ENCODE data around the gene OR6S1. TPM values are rescaled to one million over a fixed set of nuclear protein-coding genes. Genes with fewer than 3 reads are reported as not detected.

Gene OR6S1
- total RNA-seq, 4 donors from 2014 or later: not detected

GRCh38 chr14:20642182-20642581, 691 bp upstream of the OR6S1 start:
- TF ChIP-seq CTCF (IDR thresholded peaks at IDR 0.05): no peak
- DNase-seq (ENCODE audit: low spot score) (no peak), ATAC-seq (ENCODE audit: low FRiP score) (no peak)

- DNase-seq (ENCODE audit: low spot score) (no peak), ATAC-seq (ENCODE audit: low FRiP score) (peak; percentile 62)
- no peak for TF ChIP-seq CTCF (IDR thresholded peaks at IDR 0.05)
Observed at GRCh38 chr14:20632831-20633691, 8.4 kb downstream of the OR6S1 start.

- ATAC-seq (ENCODE audit: low FRiP score) (peak; percentile 11), DNase-seq (ENCODE audit: low spot score) (no peak)
- no peak for TF ChIP-seq CTCF (IDR thresholded peaks at IDR 0.05)
Observed at GRCh38 chr14:20632448-20632830, 9.1 kb downstream of the OR6S1 start.

GRCh38 chr14:20631880-20632389, 9.6 kb downstream of the OR6S1 start:
- ATAC-seq (ENCODE audit: low FRiP score) (peak; percentile 58), DNase-seq (ENCODE audit: low spot score) (peak; percentile 65)

GRCh38 chr14:20631023-20631879, 10.2 kb downstream of the OR6S1 start:
- no peak for TF ChIP-seq CTCF (IDR thresholded peaks at IDR 0.05)
- no peak for DNase-seq (ENCODE audit: low spot score)
- no peak for ATAC-seq (ENCODE audit: low FRiP score)

More at GRCh38 chr14:20631880-20632389, 9.6 kb downstream of the OR6S1 start:
- TF ChIP-seq CTCF (IDR thresholded peaks at IDR 0.05): no peak

GRCh38 chr14:20630340-20631022, 11.0 kb downstream of the OR6S1 start:
- peak; percentile 17 for ATAC-seq (ENCODE audit: low FRiP score)
- TF ChIP-seq CTCF (IDR thresholded peaks at IDR 0.05): no peak
- no peak for DNase-seq (ENCODE audit: low spot score)

All from omental fat pad (tissue), 4 donors.